Iris pigment epithelial cell (primary cell): Measurements from ENCODE around the gene IDI1.
"Not testable (repeated sequence)": the region's sequence is repeated elsewhere in the genome, so short reads cannot be mapped to it uniquely, and the experiment has no call there.

Experiments used
- DNase-seq: peaks from one replicate; pipeline ENCODE4 v3.0.0-alpha.2; 2011; ENCODE audit warnings: low read depth

The IDI1 gene

DNA sequence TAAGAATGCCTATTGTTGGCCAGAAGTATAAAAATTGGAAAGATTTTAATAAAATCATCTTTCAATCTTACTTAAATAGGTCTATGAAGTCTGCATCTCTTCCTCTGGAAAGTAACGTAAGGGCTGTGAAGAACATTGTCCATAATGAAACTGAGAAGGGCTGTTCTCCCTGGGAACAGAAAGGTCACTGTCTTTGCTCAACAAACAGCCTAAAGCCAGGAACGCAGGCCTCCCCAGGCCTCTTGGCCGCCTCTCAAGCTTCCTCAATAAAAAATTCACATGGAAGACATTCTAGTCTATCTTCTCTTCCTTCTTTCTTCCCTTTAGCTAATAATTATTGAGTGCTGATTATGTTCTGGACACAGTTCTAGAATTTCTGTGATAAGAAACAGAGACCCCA lies 14.2 kb downstream of the IDI1 start:
- DNase-seq = no peak

DNA sequence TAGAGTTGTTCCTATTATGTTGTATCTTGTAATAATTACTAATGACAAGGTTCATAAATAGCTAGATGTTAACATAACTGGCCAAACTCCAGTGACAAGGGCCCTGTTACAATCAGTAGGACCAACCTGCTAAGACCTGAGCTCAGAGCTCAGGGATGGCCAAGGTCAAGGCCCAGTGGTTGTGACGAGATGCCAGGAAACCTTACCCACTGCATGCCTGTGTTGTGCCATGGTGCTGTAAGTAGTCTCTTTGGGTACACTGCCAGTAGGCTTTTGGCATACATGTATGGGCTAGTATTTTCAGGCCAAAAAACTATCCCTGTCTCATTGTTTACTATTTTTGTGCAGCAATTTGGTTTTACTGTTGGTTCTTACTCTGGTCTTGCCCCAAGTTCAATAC lies 15.3 kb downstream of the IDI1 start:
- DNase-seq = no peak

DNA sequence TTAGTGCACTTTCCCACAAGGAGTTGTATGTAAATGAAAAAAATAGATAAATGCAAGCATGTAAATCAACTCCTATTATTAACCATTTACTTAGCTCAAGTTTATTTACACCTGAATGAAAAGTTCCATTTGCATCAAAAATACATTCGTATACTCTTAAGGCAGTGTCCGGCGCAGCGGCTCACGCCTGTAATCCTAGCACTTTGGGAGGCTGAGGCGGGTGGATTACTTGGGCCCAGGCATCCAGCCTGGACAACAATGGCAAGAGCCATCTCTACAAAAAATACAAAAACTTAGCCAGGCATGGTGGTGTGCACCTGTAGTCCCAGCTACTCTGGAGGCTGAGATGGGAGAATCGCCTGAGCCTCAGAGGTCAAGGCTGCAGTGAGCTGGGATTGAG lies 19.1 kb downstream of the IDI1 start:
- DNase-seq = no peak

DNA sequence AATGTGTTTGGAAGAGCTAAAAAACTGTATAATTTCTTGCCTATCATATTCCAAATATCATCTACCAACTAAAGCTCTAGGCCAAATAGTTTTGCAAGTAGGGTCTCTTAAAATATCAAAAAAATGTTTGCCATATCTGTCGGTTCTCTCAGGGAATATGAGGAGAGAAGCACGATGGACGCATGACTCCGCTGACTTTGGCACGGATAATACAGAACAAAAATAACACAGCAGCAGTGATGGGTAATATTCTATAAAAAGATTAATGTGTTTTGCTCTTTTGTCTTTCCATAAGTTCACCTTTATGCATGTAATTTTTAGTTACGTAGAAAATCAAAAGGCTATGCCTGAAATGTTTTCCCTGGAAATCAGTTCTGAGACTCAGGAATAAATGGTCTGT lies 22.3 kb downstream of the IDI1 start:
- DNase-seq = no peak

DNA sequence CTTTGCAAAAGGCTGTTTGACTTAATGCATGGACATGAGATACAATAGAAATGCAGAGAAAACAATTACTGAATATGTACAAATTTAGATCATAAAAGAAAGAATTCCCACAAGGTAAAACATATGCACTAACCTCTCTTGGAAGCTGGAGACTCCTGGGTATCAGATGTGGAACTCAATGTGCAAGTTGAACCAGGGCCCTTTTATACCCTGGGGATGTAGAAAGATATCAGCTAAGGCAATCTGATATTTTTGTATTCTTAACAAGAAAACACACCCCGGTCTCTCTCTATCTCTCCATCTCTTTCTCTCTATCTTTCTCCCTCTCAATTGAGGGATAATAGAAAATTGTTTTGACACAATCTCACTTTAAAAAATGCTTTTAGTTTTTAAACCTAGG lies 23.2 kb downstream of the IDI1 start, which contains the start of gene IDI2:
IDI2 (minus strand) TSS at position 177 of the 400 bp plus-strand sequence. CDS start 1,136 bp downstream, outside the sequence.
- DNase-seq = no peak

DNA sequence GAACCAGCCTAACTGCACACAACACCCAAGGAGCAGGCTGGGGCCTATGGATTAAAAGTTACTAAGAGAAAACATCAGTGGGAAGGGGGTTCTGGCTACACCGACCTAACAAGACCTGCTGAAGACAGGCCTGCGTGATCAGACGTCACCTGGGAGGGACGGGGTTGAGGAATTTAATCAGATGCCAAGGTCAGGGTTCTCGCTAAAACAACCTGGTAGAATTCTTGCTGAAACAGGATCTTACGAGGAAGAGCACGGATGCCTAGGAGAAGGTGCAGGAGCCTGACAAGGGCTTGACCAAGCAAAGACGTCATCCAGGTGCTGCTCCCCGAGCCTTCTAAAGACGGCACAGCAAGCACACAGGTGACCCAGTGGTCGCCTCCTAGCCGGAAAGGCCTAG lies 24.8 kb downstream of the IDI1 start:
- DNase-seq = no peak

DNA sequence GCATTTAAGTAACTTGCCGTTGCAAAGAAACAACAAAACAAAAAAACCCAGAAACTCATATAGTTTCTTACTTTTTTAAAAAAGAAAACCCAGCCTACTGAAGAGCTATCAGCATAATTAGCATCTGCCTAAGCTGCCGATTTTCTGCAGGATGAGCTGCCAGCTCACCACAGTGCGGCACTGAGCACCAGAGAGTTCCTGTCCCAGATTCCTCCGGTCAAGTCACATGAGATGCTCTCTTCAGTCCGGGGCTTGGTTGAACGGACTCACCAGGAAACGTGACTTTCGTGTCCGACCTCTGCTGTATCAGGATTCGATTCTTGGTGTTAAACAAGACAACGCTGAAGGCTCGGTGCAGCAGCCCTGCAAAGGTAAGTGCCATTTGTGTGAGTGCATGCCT lies 26.5 kb downstream of the IDI1 start:
- no peak for DNase-seq

DNA sequence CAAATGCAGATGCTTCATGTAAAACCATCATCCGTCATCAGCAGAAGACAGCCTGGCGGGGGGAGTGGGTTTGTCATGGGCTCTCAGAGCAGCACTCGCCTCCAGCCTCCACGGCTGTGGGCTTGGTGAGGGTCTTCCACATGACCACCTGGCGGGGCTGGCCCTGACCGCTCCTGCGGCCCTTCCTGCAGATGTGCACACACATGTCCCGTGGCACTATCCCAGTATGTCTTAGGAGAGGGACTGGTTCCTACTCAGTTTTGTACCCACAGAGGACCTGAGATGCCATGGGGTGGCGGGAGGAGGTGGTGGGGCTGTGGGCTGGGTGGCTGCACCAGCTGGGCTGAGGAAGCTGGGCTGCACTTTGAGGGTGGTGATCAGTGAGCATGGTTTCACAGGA lies 28.0 kb downstream of the IDI1 start:
- DNase-seq = no peak

DNA sequence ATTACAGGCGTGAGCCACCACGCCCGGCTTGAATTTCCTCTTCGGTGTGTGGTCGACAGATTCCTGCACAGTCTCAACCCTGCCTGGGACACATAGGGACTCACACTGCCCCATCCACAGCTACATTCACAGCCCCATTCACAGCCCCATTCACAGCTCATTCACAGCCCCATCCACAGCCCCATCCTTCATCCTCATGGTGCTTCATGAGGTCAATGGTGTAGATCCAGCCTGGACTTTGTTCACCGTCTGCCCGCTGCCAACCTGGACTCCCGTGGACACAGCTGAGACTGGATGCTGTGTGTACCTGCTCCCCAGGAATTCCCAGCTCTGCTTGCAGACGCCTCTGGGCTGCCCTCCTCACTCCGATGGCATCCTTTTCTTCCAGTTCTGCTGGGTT lies 28.5 kb downstream of the IDI1 start:
- DNase-seq = no peak

DNA sequence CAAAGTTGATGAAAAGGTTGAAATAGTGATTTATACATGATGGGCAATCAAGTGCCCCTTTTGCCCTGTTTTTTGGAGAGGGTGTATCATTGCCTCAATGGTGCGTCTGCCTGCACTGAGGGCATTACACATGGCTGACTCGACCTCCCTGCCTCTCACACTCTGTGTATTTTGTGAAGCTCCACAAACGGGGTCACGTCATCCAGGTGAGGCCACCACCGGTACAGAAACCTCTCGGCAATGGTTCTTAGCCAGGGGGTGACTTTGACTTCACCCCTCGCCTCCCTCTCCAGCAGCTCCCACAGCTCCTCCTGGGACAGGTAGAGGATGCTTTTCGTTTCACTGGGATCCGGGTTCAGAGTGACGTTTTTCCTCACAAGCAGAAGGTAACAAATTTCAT lies 29.6 kb downstream of the IDI1 start:
- no peak for DNase-seq

DNA sequence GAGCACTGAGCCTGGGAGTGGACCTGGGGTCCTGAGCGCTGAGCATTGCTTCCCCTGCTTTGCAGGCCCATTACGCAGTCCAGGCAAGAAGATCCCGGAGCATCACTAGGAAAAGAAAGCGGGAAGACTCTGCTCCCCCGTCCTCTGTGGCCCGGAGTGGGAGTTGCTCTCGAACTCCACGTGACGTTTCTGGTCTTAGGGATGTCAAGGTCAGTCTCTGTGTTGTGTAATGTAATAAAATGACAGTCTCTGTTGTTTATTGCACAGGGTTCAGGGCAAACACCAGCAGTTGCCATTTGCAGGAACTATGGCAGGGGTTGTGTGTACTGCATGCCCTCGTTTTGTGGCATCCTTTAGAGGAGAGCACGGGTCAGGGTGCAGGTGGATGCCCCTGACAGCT lies 33.2 kb downstream of the IDI1 start:
- no peak for DNase-seq

DNA sequence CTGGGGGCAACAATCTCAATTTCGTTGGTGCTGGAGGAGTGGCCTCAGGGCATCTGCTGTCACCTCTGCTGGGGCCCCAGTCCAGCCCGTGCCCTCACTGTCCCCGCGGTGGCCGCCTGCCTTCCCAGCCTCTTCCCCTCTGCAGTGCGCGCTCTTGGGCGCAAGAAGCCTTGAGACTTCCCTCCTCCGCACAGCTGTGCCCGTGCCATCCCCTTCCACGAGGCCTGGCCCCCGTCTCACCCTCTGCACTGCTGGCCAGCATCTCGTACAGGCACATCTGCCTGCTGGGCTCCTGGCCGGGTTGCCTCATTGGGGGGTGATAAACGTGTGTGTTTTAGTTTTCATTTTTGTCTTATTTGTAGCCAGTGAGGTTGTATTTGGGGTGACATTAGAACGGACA lies 37.2 kb downstream of the IDI1 start:
- no peak for DNase-seq

DNA sequence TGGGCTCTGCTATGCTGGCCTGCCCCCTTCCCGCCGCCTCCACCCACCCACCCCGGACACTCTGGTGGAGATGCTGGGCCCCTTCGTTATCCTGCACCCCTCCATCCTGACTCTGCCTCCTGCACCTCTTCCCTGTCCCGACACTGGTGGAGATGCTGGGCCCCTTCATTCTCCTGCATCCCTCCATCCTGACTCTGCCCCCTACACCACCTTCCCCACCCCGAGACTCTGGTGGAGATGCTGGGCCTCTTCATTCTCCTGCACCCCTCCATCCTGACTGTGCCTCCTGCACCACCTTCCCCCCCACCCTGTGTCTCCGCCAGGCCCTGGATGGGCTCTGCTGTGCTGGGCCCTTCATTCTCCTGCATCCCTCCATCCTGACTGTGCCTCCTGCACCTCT lies 38.2 kb downstream of the IDI1 start:
- DNase-seq = no peak

DNA sequence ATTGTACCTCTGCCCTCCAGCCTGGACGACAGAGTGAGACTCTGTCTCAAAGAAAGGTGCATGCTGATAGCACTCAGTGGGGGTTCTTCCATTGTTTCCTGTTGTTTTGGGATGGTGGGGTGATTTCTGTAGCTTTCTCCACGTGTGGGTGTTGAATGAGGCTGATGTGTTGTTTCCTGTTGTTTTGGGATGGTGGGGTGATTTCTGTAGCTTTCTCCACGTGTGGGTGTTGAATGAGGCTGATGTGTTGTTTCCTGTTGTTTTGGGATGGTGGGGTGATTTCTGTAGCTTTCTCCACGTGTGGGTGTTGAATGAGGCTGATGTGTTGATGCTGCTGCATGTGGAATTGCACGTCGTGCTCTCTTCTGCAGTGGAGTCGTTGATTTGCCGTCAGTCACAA lies 39.0 kb downstream of the IDI1 start:
- not testable (repeated sequence) for DNase-seq

DNA sequence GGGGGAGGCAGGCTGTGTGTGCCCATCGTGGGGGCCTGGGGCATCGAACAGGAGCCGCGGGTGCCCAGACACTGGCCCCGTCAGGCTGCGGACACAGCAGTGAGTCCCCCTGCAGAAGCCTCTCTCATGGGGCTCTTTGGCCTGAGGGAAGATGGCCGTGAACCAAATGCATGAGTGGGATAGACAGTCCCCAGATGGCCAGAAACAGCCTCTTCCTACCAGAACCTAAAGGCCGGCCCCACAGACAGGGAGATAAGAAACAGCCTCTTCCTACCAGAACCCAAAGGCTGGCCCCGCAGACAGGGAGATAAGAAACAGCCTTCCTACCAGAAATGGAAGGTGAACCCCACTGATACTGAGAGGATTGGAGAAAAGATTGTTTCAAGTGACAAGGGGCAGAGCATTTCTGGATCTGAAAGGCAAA lies 39.8 kb downstream of the IDI1 start:
- no peak for DNase-seq

DNA sequence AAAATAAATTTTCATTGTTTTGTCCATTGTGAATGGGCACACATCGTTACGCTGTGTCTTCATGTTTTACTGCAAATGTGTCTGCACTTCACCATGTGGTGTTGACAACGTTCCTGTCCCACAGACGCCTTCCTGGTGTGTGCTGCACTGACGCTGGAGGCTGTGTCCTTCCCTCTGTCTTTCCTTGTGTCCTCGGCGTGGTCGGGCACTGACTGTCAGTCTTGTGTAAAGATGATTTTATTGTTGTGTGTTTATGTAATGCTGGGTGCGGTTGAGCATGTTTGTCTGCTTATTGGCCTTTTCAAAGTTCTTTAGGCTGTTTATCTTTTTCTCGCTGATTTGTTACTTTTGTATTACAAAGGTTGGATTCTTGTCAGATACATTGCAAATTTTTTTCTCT lies 41.3 kb downstream of the IDI1 start:
- no peak for DNase-seq

DNA sequence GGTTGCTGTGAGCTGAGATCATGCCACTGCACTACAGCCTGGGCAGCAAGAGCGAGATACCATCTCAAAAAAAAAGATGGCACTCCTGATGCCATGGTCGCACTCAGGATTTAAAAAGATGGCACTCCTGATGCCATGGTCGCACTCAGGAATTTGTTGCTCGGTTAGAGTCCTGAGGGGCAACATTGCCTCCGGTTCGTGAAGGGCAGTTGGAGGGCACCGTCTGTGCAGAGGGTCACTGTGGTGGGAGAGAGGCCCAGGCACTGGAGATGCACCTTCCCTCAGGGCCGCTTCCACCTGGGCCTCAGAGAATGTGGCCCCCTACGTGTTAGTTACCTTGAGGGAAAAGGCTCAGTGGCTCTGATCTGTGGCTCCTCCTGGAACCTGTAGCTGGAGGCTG lies 42.3 kb downstream of the IDI1 start:
- no peak for DNase-seq

DNA sequence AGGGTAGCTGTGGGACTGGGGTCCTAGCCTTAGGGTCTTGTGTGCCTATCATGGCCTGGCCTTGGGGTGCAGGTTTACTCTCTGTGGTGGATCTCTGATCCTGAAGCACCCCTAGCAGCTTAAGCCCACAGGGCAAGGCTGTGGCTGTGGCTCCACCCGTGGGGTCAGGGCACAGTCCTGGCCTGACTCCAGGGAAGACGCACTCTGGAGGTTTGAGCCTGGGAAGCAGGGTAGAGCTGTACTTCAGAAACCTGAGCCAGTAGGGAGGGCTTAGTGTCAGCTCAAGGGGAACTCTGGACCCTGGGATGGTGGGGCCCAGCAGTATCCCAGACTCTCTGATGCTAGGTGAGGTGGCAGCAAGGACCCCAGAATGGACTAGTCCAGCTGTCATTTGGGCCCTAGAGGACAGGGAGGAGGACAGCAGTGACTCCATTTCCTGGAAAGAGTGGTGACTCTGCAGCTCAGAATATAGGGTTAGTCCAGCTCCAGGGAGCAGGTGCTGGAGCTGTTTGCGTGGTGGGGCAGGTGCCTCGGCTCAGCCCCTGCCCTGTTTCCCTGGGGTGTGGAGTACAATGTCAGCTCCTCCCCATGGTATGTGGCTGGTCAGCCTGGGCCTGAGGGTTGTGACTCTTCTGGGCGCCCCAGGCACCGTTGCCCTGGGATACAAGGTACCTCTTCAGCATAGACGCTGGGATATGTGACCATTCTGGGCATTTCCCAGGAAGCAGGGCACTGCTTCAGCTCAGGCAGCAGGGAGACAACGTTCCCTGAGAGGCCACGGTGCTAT lies 44.8 kb downstream of the IDI1 start:
- DNase-seq = peak; percentile 12

DNA sequence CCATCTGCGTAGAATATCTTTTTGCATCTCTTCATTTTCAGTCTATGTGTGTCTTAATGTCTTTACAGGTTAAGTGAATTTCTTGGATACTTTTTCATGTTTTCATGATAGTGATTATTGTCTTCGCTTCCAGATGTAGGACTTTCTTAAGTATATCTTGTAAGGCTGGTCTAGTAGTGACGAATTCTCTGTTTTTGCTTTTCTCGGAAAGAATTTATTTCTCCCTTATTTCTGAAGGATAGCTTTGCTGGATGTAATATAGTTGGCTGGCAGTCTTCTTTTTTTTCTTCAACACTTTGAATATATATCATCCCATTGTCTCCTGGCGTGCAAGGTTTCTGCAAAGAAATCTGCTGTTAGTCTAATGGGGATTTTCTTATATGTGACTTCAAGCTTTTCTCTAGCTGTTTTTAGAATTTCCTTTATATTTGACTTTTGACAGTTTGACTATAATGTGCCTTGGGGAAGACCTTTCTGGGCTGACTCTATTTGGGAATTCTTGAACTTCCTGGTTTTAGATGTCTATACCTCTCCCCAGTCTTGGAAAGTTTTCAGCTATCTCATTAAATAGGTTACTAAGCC lies 46.4 kb downstream of the IDI1 start:
- no peak for DNase-seq

DNA sequence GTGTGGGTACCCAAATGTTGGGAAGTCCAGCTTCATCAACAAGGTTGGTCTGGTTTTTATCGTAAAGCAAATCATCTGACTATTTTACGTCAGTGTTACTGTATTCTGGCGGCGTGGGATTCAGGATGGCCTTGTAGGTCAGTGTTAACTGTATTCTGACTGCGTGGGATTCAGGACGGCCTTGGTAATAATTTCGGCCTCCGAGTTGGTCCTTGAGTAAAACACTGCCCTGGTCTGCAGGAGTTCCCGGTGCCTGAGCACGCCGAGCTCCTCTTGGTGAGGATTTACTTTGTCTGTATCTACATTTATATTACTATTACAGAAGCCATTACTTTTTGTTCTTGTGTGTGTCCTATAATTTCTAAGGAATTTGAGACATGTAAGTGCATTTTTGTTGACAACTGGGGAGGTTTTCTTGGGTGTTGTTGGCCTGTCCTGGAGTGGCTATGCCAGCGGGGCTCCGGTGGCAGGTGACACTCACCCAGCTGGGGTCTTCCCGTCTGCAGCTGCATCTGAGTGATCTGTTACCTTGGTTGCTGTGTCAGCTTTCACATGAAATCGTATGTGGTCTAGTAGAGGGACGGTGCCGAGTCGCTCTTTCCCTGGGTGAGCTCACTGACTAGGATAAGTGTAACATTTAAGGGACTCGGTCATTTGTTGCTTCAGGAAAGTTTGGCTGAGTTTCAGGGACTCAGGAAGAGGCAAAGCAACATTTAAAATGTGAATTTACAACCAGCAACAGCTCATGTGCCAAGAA lies 51.5 kb downstream of the IDI1 start:
- no peak for DNase-seq

DNA sequence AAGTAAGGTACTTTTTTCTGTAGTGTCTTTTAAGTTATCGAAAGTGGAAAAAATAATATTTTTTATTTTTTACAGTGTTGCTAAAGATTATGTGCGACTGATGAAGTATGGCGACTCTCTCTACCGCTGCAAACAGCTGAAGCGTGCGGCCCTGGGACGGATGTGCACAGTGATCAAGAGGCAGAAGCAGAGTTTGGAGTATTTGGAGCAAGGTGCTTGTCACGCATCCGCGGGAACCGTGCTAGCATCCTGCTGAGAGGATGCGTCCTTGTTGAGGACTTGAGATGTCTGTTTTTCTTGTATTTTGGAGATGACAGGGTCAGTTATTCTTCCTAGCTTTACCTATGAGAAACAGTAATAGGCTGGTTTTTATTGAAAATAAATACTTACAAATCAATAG lies 52.9 kb downstream of the IDI1 start:
- DNase-seq = no peak

DNA sequence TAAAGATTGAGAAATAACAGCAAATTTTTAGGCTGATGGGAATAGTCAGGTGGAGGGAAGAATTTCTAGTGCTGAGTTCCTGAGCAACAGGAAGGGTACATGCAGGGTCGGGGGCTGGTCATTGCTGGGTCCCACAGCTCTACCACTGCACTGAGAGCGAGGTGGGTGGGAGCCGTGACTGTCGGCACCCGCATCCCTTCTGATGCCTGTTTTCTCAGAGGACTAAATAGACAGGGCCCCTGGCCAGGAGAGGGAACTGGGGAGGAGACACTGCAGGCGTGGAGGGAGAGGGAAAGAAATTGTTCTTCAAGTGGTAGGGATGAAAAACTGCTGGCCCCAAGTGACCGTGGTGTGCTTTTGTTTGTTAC lies 53.4 kb downstream of the IDI1 start:
- DNase-seq = no peak

DNA sequence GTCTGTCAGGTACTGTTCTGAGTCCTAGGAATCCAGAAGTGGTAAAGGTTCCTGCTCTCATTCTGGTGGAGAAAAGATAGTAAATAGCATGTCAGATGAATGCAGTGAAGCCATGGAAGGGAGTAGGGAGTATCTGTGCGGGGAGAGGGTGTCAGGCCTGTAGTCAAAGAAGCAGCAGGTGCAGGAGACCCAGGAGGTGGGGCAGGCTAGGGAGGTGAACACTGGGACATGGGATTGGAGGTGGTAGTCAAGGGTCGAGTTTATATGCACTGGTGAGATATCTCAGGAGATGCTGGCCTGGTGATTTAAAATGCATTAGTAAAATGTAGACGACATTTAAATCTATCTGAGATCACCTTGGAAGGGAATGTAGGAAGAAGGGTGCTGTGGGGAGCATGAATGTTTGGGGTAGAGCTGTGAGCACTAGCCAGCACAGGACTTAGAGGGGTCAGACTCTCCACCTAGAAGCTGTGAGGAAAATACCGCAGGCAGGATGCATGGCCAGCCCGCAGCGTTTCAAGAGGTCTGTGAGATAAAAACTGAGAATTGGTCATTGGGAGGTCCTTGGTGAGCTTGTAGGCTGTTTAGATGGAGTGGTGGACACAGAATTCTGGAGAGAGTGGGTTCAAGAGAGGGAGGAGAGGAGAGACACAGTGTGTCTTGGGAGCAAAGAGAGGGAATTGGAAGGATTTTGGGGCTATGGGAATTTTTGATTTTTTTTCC lies 53.9 kb downstream of the IDI1 start:
- no peak for DNase-seq
